ENCODE data around the gene PPHLN1. TPM values are rescaled to one million over a fixed set of nuclear protein-coding genes. Genes with fewer than 3 reads are reported as not detected.

The PPHLN1 gene
- total and polyA plus RNA-seq, 2 donors (not counting 1 experiment from before 2014, with no cell fraction given): 48.8 to 104 TPM

GRCh38 chr12:42469355-42470175 lies 143.6 kb downstream of the PPHLN1 start:
- Mint-ChIP-seq H3K4me1 (peaks cover 76% of the 10 kb centered on the region), H3K27ac (peak overlapping the region; percentile 93), H3K9me3 (ENCODE audit: insufficient read depth) (no peaks in the 10 kb centered on the region), H3K27me3 (no peaks in the 10 kb centered on the region), H3K4me3 (peak overlapping the region; percentile 81)
- peak overlapping the region; percentile 81 to 87 for H3K27ac ChIP-seq (ENCODE audit: low read length in 2 of 2)
- H3K9me3 ChIP-seq (ENCODE audit: control extremely low read depth in 1 of 3, control insufficient read depth in 2 of 3, insufficient read depth in 1 of 3, low read length in 2 of 3): no peaks in the 10 kb centered on the region
- 2% methylated on average over 4 of the region's 7 CpGs for WGBS (ENCODE audit: insufficient coverage)
- peak; percentile 93 for DNase-seq
- no peaks in the 10 kb centered on the region for H3K27me3 ChIP-seq (replicated peaks in 1 of 4; ENCODE audit: control extremely low read depth in 1 of 4, control insufficient read depth in 3 of 4, insufficient read depth in 4 of 4, low read length in 3 of 4)
- H3K4me2 ChIP-seq (replicated peaks; ENCODE audit: low read depth, low read length, poor library complexity, severe bottlenecking): peak overlapping the region; percentile 71
- H2AFZ ChIP-seq (ENCODE audit: insufficient read depth, low read depth, low read length, poor library complexity, severe bottlenecking): peak overlapping the region; percentile 20
- peaks cover 69 to 78% of the 10 kb centered on the region in 2 donors for H3K4me1 ChIP-seq (ENCODE audit: control insufficient read depth in 2 of 2, insufficient read depth in 2 of 2, low read length in 2 of 2)
- H3K36me3 ChIP-seq (replicated peaks in 1 of 2; ENCODE audit: control extremely low read depth in 1 of 2, control insufficient read depth in 1 of 2, extremely low read depth in 1 of 2, insufficient read depth in 2 of 2, low read length in 1 of 2): peaks cover 2 to 34% of the 10 kb centered on the region in 2 experiments
- H3K79me2 ChIP-seq (ENCODE audit: control insufficient read depth, insufficient read depth, low read length): peaks cover 61% of the 10 kb centered on the region
- H3K4me3 ChIP-seq (ENCODE audit: control extremely low read depth in 1 of 5, extremely low read depth in 1 of 5, insufficient read depth in 1 of 5, low read depth in 2 of 5, low read length in 4 of 5): peak overlapping the region; percentile 23 to 45 (median 33)
- POLR2A ChIA-PET: interaction anchor here (0.9 to 2.7 kb wide), 5 partner anchors 10 to 95 kb away, joined by 3 to 39 read pairs (median 7); no protein-coding TSS in a partner anchor
- no peaks in the 10 kb centered on the region for H4K20me1 ChIP-seq (ENCODE audit: control insufficient read depth, insufficient read depth, low read length, poor library complexity, severe bottlenecking)
- ATAC-seq (ENCODE audit: low read depth): peak; percentile 91
- intact Hi-C loops (cut with micrococcal nuclease): loop anchor here (1.0 to 10.0 kb wide), 9 partner anchors 15 to 1288 kb away; partner anchors contain the start of genes GXYLT1, IRAK4, PPHLN1 and PUS7L
- H3K9ac ChIP-seq (ENCODE audit: low read length): peak overlapping the region; percentile 48
- CTCF ChIA-PET: interaction anchor here (0.9 to 8.0 kb wide), 11 partner anchors 8 to 324 kb away, joined by 3 to 111 read pairs (median 4); no protein-coding TSS in a partner anchor
- TF ChIP-seq, protein P1, sequence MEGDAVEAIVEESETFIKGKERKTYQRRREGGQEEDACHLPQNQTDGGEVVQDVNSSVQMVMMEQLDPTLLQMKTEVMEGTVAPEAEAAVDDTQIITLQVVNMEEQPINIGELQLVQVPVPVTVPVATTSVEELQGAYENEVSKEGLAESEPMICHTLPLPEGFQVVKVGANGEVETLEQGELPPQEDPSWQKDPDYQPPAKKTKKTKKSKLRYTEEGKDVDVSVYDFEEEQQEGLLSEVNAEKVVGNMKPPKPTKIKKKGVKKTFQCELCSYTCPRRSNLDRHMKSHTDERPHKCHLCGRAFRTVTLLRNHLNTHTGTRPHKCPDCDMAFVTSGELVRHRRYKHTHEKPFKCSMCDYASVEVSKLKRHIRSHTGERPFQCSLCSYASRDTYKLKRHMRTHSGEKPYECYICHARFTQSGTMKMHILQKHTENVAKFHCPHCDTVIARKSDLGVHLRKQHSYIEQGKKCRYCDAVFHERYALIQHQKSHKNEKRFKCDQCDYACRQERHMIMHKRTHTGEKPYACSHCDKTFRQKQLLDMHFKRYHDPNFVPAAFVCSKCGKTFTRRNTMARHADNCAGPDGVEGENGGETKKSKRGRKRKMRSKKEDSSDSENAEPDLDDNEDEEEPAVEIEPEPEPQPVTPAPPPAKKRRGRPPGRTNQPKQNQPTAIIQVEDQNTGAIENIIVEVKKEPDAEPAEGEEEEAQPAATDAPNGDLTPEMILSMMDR (IDR thresholded peaks at IDR 0.05): no peak
- TF ChIP-seq EZH2 (IDR thresholded peaks at IDR 0.05; ENCODE audit: borderline replicate concordance, insufficient read depth, low read depth, low read length, poor library complexity, severe bottlenecking): no peak

Data from B cell (primary cell).